GM12874 (cell line): ENCODE results near the gene ACTR6.

Source experiments
- TF ChIP-seq, protein P1 (sequence below): IDR thresholded peaks from 2 replicates; pipeline ENCODE4 v1.5.1; 2011; ENCODE audit warnings: low read depth, mild to moderate bottlenecking, control low read depth, low read length, moderate library complexity; ENCODE audit not compliant: insufficient read depth

Gene ACTR6

DNA sequence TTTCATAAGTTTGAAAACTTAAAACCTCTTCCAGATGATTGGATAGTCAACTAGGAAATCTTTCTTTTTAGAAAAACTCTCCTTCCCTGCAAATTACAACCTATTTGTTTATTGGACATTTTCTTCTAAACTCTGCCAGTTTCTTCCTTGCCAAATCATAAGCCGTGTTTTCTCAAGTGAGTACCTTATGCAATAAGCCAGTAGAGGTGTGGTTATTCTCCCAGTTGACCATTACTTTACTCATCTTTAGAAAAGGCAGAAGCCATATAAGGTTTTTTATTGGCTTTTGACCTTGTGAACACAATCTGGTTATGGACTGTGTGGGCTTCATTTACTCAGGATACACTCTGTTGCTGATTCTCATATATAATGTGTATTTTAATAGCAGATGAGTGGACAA lies 14.6 kb downstream of the ACTR6 start:
- TF ChIP-seq, protein P1, sequence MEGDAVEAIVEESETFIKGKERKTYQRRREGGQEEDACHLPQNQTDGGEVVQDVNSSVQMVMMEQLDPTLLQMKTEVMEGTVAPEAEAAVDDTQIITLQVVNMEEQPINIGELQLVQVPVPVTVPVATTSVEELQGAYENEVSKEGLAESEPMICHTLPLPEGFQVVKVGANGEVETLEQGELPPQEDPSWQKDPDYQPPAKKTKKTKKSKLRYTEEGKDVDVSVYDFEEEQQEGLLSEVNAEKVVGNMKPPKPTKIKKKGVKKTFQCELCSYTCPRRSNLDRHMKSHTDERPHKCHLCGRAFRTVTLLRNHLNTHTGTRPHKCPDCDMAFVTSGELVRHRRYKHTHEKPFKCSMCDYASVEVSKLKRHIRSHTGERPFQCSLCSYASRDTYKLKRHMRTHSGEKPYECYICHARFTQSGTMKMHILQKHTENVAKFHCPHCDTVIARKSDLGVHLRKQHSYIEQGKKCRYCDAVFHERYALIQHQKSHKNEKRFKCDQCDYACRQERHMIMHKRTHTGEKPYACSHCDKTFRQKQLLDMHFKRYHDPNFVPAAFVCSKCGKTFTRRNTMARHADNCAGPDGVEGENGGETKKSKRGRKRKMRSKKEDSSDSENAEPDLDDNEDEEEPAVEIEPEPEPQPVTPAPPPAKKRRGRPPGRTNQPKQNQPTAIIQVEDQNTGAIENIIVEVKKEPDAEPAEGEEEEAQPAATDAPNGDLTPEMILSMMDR, result no peak

DNA sequence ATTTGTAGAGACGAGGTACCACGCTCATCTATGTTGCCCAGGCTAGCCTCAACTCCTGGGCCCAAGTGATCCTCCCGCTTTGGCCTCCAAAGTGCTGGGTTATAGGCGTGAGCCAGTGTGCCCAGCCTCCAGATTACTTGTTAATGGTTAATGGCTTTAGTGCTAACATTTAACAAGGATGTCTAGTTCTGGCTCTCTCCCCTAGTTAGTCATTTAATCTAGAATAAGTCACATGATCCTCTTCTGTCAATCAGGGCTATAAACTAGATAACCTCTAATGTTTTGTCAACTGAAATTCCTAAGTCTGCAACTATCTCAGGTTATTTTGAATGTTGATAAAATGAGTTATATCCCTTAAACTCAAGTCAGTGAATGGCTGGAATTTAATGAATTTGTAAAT lies 15.7 kb downstream of the ACTR6 start:
- TF ChIP-seq, protein P1, result no peak

DNA sequence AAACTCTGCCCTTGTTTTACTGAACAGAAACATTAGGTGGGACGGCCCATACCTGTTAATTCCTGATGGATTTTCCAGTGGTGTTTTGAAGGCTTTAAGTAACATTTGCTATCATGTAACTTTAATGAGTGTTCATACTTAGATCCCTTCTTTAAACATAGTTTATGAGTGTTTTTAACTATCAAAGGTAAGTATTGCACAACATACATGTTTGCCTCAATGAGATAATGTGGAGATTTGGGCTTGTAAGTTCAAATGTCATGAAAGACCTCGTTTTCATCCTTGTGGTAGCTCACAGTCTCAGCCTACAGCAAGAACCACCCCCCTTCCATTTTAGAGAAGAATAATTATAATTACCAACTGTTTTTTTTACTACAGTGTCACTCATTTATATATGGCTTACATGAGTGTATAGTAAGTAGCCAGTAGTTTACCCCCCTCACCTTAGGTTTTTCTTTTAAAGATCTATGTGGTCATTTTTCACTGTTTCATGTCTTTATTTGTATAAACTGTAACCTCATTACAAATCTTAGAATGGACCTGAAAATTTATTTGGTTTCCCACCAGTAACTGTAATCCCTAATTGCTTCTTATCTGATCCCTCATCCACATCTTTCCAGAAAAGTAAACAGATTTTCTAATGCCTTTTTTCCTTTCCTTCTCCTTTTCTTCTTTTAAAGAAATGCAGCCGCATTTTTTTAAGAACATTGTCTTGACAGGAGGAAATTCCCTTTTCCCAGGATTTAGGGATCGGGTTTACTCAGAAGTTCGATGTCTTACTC lies 18.9 kb downstream of the ACTR6 start:
- TF ChIP-seq, protein P1, result no peak

DNA sequence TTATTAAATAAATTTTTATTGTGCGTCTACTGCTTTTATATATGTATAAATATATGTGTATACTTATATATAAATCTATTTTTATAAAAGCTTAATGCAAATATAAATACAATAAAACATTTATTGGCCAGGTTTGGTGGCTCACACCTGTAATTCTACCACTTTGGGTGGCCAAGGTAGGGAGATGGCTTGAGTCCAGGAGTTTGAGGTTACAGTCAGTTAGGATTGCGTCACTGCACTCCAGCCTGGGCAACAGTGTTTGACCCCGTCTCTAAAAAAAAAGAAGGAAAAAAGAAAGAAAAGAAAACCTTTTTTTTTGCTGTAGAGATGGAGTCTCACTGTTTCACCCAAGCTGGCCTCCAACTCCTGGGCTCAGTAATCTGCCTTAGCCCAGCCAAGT lies 20.9 kb downstream of the ACTR6 start:
- TF ChIP-seq, protein P1, result no peak

DNA sequence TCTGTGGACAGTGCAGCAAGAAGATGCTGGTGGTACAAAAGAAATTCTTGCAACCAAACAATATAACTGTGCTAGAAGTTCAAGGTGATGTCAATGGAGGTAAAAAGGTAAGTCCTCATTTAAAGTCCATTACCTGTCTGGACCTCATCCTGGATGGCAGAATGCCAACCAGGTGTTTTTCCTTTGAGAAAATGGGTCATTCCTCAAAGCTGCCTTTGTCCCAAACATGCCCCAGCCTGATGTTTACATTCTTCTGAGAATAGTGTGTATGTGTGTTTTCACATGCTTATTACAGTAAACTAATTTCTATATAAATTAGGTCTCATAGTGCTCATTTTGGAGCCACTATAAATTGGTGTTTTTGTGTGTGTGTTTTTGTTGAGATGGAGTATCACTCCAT lies 24.9 kb downstream of the ACTR6 start:
- TF ChIP-seq, protein P1, result no peak

DNA sequence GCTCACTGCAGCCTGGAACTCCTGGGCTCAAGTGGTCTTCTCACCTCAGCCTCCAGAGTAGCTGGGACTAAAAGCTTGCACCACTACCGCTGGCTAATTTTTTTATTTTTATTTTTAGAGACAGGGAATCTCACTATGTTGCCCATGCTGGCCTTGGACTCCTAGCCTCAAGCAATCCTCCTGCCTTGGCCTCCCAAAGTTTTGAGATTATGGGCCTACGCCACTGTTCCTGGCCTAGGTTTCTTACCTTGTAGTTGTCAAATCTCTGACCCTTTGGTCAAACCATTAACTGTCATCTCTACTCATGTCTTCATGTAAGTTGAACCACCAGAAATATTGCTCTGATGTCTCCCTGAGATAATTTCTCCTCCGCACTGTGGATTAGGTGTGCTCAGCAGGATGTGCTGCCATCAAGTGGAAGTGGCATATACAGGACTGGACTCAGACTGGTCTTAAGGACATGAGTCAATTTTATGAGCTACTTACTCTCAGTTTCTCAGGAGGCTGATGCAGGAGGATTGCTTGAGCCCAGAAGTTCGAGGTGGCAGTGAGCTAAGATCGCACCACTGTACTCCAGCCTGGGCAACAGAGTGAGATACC lies 28.5 kb downstream of the ACTR6 start:
- TF ChIP-seq, protein P1, result no peak

DNA sequence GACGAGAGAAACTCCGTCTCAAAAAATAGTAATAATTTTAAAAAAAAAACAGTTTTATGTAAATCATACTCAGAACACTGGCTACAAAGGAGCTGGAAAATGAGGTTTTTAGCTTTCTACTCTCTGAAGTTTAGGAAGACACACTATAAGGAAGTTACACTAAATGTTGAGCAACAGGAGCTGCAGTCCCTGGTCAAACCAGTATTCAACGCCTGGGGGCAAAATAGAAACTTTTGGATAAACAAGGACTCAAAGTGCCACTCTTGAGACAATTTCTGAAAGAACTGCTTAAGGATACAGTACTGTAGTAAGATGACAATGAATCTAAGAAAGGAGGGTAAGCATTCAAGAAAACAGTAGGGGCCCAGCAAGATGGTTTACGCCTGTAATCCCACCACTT lies 29.3 kb downstream of the ACTR6 start:
- TF ChIP-seq, protein P1, result no peak
